GM21526 (cell line): ENCODE data around the gene LRRC1.

ENCODE experiments used
- ATAC-seq: cut with Tn5 transposase; IDR thresholded peaks from one replicate; pipeline ENCODE4 v1.9.1; 2021; ENCODE audit warnings: moderate library complexity; ENCODE audit not compliant: unreplicated experiment, low FRiP score

The LRRC1 gene

GRCh38 chr6:53845280-53846195 lies 50.7 kb downstream of the LRRC1 start:
- no peak for ATAC-seq

GRCh38 chr6:53846250-53846649 lies 51.4 kb downstream of the LRRC1 start:
- no peak for ATAC-seq

- no peak for ATAC-seq
These were observed 53.0 kb downstream of the LRRC1 start for GRCh38 chr6:53847796-53848314.

- ATAC-seq, result no peak
These were observed 55.7 kb downstream of the LRRC1 start for GRCh38 chr6:53850527-53850926.

GRCh38 chr6:53851561-53851960 lies 56.8 kb downstream of the LRRC1 start:
- ATAC-seq, result no peak

GRCh38 chr6:53852805-53853204 lies 58.0 kb downstream of the LRRC1 start:
- ATAC-seq, result no peak

GRCh38 chr6:53854843-53855567 lies 60.2 kb downstream of the LRRC1 start:
- ATAC-seq, result no peak

GRCh38 chr6:53855940-53856339 lies 61.1 kb downstream of the LRRC1 start:
- ATAC-seq, result no peak

GRCh38 chr6:53857318-53858094 lies 62.7 kb downstream of the LRRC1 start:
- ATAC-seq, result no peak

GRCh38 chr6:53858196-53858595 lies 63.4 kb downstream of the LRRC1 start:
- no peak for ATAC-seq

- ATAC-seq, result no peak
These were observed 64.1 kb downstream of the LRRC1 start for GRCh38 chr6:53858913-53859312.

GRCh38 chr6:53860511-53860910 lies 65.7 kb downstream of the LRRC1 start:
- ATAC-seq, result no peak

- ATAC-seq, result no peak
These were observed 66.7 kb downstream of the LRRC1 start for GRCh38 chr6:53861518-53861917.

GRCh38 chr6:53862662-53863462 lies 68.1 kb downstream of the LRRC1 start:
- no peak for ATAC-seq

- no peak for ATAC-seq
These were observed 70.0 kb downstream of the LRRC1 start for GRCh38 chr6:53864781-53865180.

GRCh38 chr6:53866226-53866625 lies 71.4 kb downstream of the LRRC1 start:
- no peak for ATAC-seq

- no peak for ATAC-seq
These were observed 73.8 kb downstream of the LRRC1 start for GRCh38 chr6:53868626-53869025.

GRCh38 chr6:53869964-53870363 lies 75.2 kb downstream of the LRRC1 start:
- ATAC-seq, result no peak

GRCh38 chr6:53873922-53874321 lies 79.1 kb downstream of the LRRC1 start:
- no peak for ATAC-seq

GRCh38 chr6:53874964-53875363 lies 80.2 kb downstream of the LRRC1 start:
- ATAC-seq, result no peak
